PFSK-1 (cell line): Measurements from ENCODE around the gene PARN.

Source experiments
- FOXP2 ChIP-seq: optimal IDR thresholded peaks from 2 replicates; pipeline ENCODE3; 2011; ENCODE audit warnings: borderline replicate concordance, control low read depth, inconsistent platforms; ENCODE audit not compliant: insufficient read depth; ENCODE audit errors: extremely low read length, extremely low read depth
- POLR2AphosphoS5 ChIP-seq: IDR thresholded peaks from 2 replicates; pipeline ENCODE4 v1.6.1; 2012; ENCODE audit warnings: low read depth, mild to moderate bottlenecking, control low read depth, low read length, moderate library complexity
- SIN3A ChIP-seq: IDR thresholded peaks from 2 replicates; pipeline ENCODE4 v1.6.1; 2012; ENCODE audit warnings: mild to moderate bottlenecking, low read length, moderate library complexity, borderline replicate concordance; ENCODE audit not compliant: insufficient read depth
- TAF1 ChIP-seq: IDR thresholded peaks from 2 replicates; pipeline ENCODE4 v1.6.1; 2012; ENCODE audit warnings: low read length, control low read depth, borderline replicate concordance; ENCODE audit not compliant: insufficient read depth
- TF ChIP-seq, protein P1 (sequence below), 2 experiments: IDR thresholded peaks; 2 replicates each; pipeline versions ENCODE4 v1.6.1 to v1.8.0; 2011 to 2012; ENCODE audit warnings: low read depth in 2 of 2, low read length in 2 of 2, control low read depth in 1 of 2, inconsistent platforms in 1 of 2, mild to moderate bottlenecking in 1 of 2, moderate library complexity in 1 of 2; ENCODE audit not compliant: insufficient read depth in 1 of 2

PARN gene

DNA sequence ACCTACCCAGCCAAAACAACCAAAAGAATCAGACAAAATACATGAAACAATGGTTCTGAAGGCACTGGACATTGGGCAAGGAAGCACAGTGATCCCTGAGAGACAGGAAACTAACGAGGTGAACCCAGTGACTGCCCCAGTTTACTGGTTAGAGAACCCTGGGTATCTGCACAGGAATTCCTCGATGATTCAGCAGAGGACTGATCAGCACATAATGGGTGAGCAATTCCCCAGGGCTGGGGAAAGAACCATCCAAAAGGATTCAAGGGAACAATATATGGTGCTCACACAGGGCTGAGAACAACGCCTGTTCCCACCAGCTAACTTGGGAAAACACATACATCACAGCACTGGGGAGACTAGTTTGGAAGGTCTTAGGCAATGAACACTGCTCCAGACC, 167.2 kb downstream of the PARN start:
- TF ChIP-seq POLR2AphosphoS5: no peak
- TF ChIP-seq, protein P1, sequence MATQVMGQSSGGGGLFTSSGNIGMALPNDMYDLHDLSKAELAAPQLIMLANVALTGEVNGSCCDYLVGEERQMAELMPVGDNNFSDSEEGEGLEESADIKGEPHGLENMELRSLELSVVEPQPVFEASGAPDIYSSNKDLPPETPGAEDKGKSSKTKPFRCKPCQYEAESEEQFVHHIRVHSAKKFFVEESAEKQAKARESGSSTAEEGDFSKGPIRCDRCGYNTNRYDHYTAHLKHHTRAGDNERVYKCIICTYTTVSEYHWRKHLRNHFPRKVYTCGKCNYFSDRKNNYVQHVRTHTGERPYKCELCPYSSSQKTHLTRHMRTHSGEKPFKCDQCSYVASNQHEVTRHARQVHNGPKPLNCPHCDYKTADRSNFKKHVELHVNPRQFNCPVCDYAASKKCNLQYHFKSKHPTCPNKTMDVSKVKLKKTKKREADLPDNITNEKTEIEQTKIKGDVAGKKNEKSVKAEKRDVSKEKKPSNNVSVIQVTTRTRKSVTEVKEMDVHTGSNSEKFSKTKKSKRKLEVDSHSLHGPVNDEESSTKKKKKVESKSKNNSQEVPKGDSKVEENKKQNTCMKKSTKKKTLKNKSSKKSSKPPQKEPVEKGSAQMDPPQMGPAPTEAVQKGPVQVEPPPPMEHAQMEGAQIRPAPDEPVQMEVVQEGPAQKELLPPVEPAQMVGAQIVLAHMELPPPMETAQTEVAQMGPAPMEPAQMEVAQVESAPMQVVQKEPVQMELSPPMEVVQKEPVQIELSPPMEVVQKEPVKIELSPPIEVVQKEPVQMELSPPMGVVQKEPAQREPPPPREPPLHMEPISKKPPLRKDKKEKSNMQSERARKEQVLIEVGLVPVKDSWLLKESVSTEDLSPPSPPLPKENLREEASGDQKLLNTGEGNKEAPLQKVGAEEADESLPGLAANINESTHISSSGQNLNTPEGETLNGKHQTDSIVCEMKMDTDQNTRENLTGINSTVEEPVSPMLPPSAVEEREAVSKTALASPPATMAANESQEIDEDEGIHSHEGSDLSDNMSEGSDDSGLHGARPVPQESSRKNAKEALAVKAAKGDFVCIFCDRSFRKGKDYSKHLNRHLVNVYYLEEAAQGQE (IDR thresholded peaks at IDR 0.05; ENCODE audit: insufficient read depth in 1 of 2, low read depth in 2 of 2, low read length in 2 of 2): no peak
- no peak for TF ChIP-seq FOXP2
- no peak for TF ChIP-seq TAF1
- no peak for TF ChIP-seq SIN3A

DNA sequence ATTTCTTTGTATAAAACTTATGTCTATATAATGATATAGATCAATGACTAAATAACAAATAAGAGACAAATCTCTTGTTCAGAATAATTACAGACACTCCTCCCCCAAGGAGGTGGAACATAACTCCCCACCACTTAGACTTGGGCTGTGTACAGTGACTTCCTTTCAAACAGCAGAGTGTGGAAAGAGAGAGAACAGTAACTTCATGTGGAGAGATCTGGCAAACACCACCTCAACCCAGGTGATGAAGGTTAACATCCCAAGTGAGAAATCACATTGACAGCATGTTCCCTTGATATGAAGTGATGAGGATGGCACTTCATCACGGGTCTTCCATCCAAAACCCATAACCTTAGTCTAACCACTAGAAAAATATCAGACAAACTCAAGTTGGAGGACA, 169.3 kb downstream of the PARN start:
- no peak for TF ChIP-seq POLR2AphosphoS5
- TF ChIP-seq TAF1: no peak
- TF ChIP-seq, protein P1 (IDR thresholded peaks at IDR 0.05; ENCODE audit: insufficient read depth in 1 of 2, low read depth in 2 of 2, low read length in 2 of 2): no peak
- TF ChIP-seq SIN3A: no peak
- no peak for TF ChIP-seq FOXP2

DNA sequence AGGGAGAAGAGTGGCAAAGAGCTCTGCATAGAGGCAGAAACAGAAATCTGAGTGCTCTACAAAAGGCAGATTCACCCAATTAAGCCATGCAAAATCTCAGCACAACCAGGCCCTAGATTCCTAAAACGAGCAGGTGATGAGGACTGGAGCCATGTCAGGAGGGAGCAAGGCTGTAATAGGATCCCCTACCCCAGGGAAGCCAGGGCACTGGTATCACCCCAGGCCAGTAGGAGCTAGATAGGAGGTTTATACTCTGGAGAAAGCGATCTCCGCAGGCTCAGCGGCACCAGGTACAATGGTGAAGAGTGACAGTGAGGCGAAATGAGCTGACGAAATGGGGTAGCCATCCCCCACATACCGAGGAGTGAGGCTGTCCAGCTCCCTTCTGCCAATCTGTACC, 171.5 kb downstream of the PARN start:
- TF ChIP-seq POLR2AphosphoS5: no peak
- TF ChIP-seq FOXP2: no peak
- TF ChIP-seq, protein P1 (IDR thresholded peaks at IDR 0.05; ENCODE audit: insufficient read depth in 1 of 2, low read depth in 2 of 2, low read length in 2 of 2): no peak
- TF ChIP-seq SIN3A: no peak
- TF ChIP-seq TAF1: no peak

DNA sequence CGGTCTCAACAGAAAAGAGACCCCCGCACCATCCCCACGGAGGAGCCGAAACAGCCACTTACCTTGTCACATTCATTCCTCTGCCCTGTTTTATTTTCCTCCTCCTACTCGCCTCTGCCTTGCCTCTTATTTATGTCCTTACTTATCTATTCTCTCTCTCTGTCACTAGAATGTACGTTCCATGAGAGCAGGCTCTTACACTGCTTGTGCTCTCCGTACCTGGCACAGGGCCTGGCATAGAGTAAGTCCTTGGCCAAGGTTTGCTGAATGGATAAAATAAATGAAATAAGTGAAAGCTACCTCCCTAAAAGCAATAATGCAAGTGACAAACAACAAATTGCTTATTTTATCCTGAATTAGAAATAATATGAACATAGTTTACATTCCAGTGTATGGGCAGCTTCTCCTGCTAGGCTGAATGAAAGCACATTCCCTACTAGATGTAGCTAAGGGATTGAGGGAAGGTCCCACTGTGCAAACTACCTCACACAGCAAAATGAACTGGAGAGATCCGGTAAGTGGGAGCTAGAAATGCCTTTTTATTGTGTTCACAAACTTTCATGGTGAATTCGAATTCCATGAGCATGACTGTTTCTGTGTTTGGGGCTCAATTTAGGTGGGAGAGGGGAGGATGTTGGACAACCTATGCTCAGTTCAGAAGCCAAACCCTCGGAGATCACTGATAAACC, 173.1 kb downstream of the PARN start:
- TF ChIP-seq SIN3A (no peak), TAF1 (no peak)
- TF ChIP-seq, protein P1 (IDR thresholded peaks at IDR 0.05; ENCODE audit: insufficient read depth in 1 of 2, low read depth in 2 of 2, low read length in 2 of 2): no peak

DNA sequence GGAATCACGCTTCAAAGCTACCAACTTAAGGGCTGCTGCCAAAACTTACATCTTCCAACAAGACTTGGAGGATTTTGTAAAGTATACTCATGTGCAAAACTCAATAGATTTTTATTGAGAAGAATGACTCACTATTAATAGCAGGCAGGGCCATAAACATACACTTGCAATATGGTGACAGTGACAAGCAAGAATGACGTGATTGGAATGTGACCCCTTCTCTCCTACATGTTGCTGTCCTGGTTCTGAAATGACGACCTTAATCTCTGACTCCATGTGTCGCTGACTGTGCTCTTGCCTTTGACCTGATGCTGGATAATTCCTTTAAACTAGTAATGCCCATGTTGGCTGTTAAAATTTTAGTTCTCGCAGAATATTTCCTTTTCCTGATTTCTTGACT, 174.5 kb downstream of the PARN start:
- no peak for TF ChIP-seq POLR2AphosphoS5
- TF ChIP-seq, protein P1 (IDR thresholded peaks at IDR 0.05; ENCODE audit: insufficient read depth in 1 of 2, low read depth in 2 of 2, low read length in 2 of 2): peak in 1 of 2 experiments; percentile 51; a peak in 1 of 4 replicates
